Vagina (tissue), 2 donors: ENCODE results near the gene CACNB1. TPM values are rescaled to one million over a fixed set of nuclear protein-coding genes. Genes with fewer than 3 reads are reported as not detected.

Source experiments
- DNase-seq, 2 donors: peaks; one replicate each; pipeline ENCODE4 v3.0.0-alpha.2; 2017; ENCODE audit errors: extremely low spot score in 2 of 2
- H3K27ac ChIP-seq: fragments of 200-600 bp; sonication (generic); one replicate; pipeline ENCODE4 v1.5.1; 2019
- H3K27me3 ChIP-seq: fragments of 200-600 bp; sonication (generic); one replicate; pipeline ENCODE4 v1.5.1; 2019
- H3K36me3 ChIP-seq, 2 donors: fragments of 200-600 bp; sonication (generic); one replicate each; pipeline ENCODE4 v1.5.1; 2017 to 2019
- H3K4me1 ChIP-seq: fragments of 200-600 bp; sonication (generic); one replicate; pipeline ENCODE4 v1.5.1; 2019
- H3K4me3 ChIP-seq, 2 donors: fragments of 200-600 bp; sonication (generic); 1 replicate in 1 of 2; 2 replicates in 1 of 2; pipeline ENCODE4 v1.5.1; 2016 to 2019
- H3K9me3 ChIP-seq: fragments of 200-600 bp; sonication (generic); one replicate; pipeline ENCODE4 v1.5.1; 2019
- CTCF ChIP-seq, 3 experiments: fragments of 450-650 bp in 2 of 3; fragments of 200-600 bp in 1 of 3; sonication (generic) in 1 of 3; IDR thresholded peaks; one replicate each; pipeline ENCODE4 v1.5.1; 2017 to 2019; ENCODE audit warnings: antibody characterized with exemption in 3 of 3, mild to moderate bottlenecking in 2 of 3, moderate library complexity in 2 of 3
- POLR2A ChIP-seq, 2 donors: fragments of 450-650 bp; IDR thresholded peaks; one replicate each; pipeline ENCODE4 v1.6.1; 2017; ENCODE audit warnings: antibody characterized with exemption in 2 of 2, mild to moderate bottlenecking in 2 of 2, moderate library complexity in 2 of 2
- POLR2AphosphoS5 ChIP-seq, 2 donors: sonication (generic); formaldehyde crosslinking; IDR thresholded peaks; one replicate each; pipeline ENCODE4 v1.9.0; 2017; ENCODE audit warnings: antibody characterized with exemption in 2 of 2, mild to moderate bottlenecking in 2 of 2, low read depth in 1 of 2; ENCODE audit not compliant: insufficient read depth in 1 of 2
- intact Hi-C: fragments of 100-400 bp; cut with DNase I; formaldehyde crosslinking; loops from one replicate; pipeline ENCODE4 v1.15.1; 2023
- total RNA-seq: library from RNA; depleted of rRNA; stranded (reverse); fragments of >200 nt; gene quantifications from one replicate; pipeline ENCODE4 v1.2.3, GENCODE V29; 2016

Gene CACNB1
- total RNA-seq, 1 donor from 2014 or later, result 8.3 TPM

GRCh38 chr17:39243155-39243554, 45.7 kb upstream of the CACNB1 start:
- no peaks in the 10 kb centered on the region for H3K9me3 ChIP-seq
- intact Hi-C loops, result loop anchor here (10.0 kb wide), 1 partner anchor 78 kb away; the partner anchor contains the start of gene ARL5C
- no peaks in the 10 kb centered on the region for H3K27me3 ChIP-seq
- peaks cover 12% of the 10 kb centered on the region for H3K4me1 ChIP-seq
- H3K36me3 ChIP-seq, result no peaks in the 10 kb centered on the region
- no peak overlapping the region for H3K27ac ChIP-seq
- DNase-seq, result no peak
- H3K4me3 ChIP-seq, result no peak overlapping the region
- TF ChIP-seq CTCF (IDR thresholded peaks at IDR 0.05) (no peak), POLR2A (IDR thresholded peaks at IDR 0.05) (no peak), POLR2AphosphoS5 (IDR thresholded peaks at IDR 0.05; ENCODE audit: insufficient read depth in 1 of 2, low read depth in 1 of 2) (no peak)

- no peaks in the 10 kb centered on the region for H3K27me3 ChIP-seq
- H3K36me3 ChIP-seq, result no peaks in the 10 kb centered on the region
- no peaks in the 10 kb centered on the region for H3K9me3 ChIP-seq
- H3K4me1 ChIP-seq, result peaks cover 12% of the 10 kb centered on the region
- no peak overlapping the region for H3K27ac ChIP-seq
- DNase-seq, result no peak
- no peak overlapping the region for H3K4me3 ChIP-seq
- intact Hi-C loops, result loop anchor here (10.0 kb wide), 1 partner anchor 76 kb away; the partner anchor contains the start of gene ARL5C
- no peak for TF ChIP-seq POLR2AphosphoS5 (IDR thresholded peaks at IDR 0.05; ENCODE audit: insufficient read depth in 1 of 2, low read depth in 1 of 2)
- no peak for TF ChIP-seq POLR2A (IDR thresholded peaks at IDR 0.05)
- TF ChIP-seq CTCF (IDR thresholded peaks at IDR 0.05), result no peak
Observed at GRCh38 chr17:39240631-39241030, 43.2 kb upstream of the CACNB1 start.

GRCh38 chr17:39239640-39240314, 42.3 kb upstream of the CACNB1 start:
- DNase-seq, result no peak
- H3K9me3 ChIP-seq, result no peaks in the 10 kb centered on the region
- intact Hi-C loops, result loop anchor here (10.0 kb wide), 1 partner anchor 75 kb away; the partner anchor contains the start of gene ARL5C
- no peaks in the 10 kb centered on the region for H3K27me3 ChIP-seq
- TF ChIP-seq CTCF (IDR thresholded peaks at IDR 0.05) (peak in 1 of 3 experiments; percentile 25), POLR2A (IDR thresholded peaks at IDR 0.05) (no peak)
- no peaks in the 10 kb centered on the region for H3K36me3 ChIP-seq
- H3K4me3 ChIP-seq, result no peak overlapping the region
- H3K4me1 ChIP-seq, result peaks cover 10% of the 10 kb centered on the region
- no peak overlapping the region for H3K27ac ChIP-seq

- no peak for DNase-seq
- Histone ChIP-seq H3K4me3 (no peak overlapping the region), H3K36me3 (no peaks in the 10 kb centered on the region), H3K27ac (no peak overlapping the region), H3K4me1 (peaks cover 5% of the 10 kb centered on the region), H3K9me3 (no peaks in the 10 kb centered on the region), H3K27me3 (no peaks in the 10 kb centered on the region)
- intact Hi-C loops, result no loop called here
- TF ChIP-seq POLR2AphosphoS5 (IDR thresholded peaks at IDR 0.05; ENCODE audit: insufficient read depth in 1 of 2, low read depth in 1 of 2) (peak in 1 of 2 donors; percentile 33), POLR2A (IDR thresholded peaks at IDR 0.05) (no peak), CTCF (IDR thresholded peaks at IDR 0.05) (no peak)
Observed at GRCh38 chr17:39238311-39238972, 41.0 kb upstream of the CACNB1 start.

GRCh38 chr17:39237586-39237985, 40.1 kb upstream of the CACNB1 start:
- Histone ChIP-seq H3K9me3 (no peaks in the 10 kb centered on the region), H3K4me1 (peaks cover 5% of the 10 kb centered on the region), H3K36me3 (no peaks in the 10 kb centered on the region), H3K27me3 (no peaks in the 10 kb centered on the region), H3K4me3 (no peak overlapping the region), H3K27ac (no peak overlapping the region)
- intact Hi-C loops, result no loop called here
- TF ChIP-seq POLR2A (IDR thresholded peaks at IDR 0.05) (no peak), POLR2AphosphoS5 (IDR thresholded peaks at IDR 0.05; ENCODE audit: insufficient read depth in 1 of 2, low read depth in 1 of 2) (no peak), CTCF (IDR thresholded peaks at IDR 0.05) (no peak)
- no peak for DNase-seq
